MM.1S (cell line): ENCODE results near the gene ICAM1.

Source experiments
- DNase-seq: peaks from one replicate; pipeline ENCODE4 v3.0.0-alpha.2; 2015
- H2AFZ ChIP-seq: fragments of 300-600 bp; sonication (generic); 2 replicates; pipeline ENCODE4 v1.6.0; 2016; ENCODE audit warnings: antibody characterized with exemption, low read length
- H3F3A ChIP-seq: fragments of 300-600 bp; sonication (generic); 2 replicates; pipeline ENCODE4 v1.6.1; 2016; ENCODE audit warnings: mild to moderate bottlenecking, antibody characterized with exemption, low read length, moderate library complexity, mixed read lengths; ENCODE audit not compliant: insufficient read depth
- H3K27ac ChIP-seq: fragments of 300-600 bp; sonication (generic); 2 replicates; pipeline ENCODE4 v1.5.1; 2016; ENCODE audit warnings: mild to moderate bottlenecking, low read length
- H3K27me3 ChIP-seq: fragments of 300-600 bp; sonication (generic); replicated peaks from 2 replicates; pipeline ENCODE4 v1.6.0; 2016; ENCODE audit warnings: low read length; ENCODE audit not compliant: insufficient read depth
- H3K36me3 ChIP-seq: fragments of 300-600 bp; sonication (generic); replicated peaks from 2 replicates; pipeline ENCODE4 v1.6.1; 2016; ENCODE audit warnings: mild to moderate bottlenecking, low read length, mixed read lengths; ENCODE audit not compliant: insufficient read depth
- H3K4me1 ChIP-seq: fragments of 300-600 bp; sonication (generic); 2 replicates; pipeline ENCODE4 v1.6.1; 2016; ENCODE audit warnings: low read length, mixed read lengths
- H3K4me2 ChIP-seq: fragments of 300-600 bp; sonication (generic); 2 replicates; pipeline ENCODE4 v1.6.0; 2016; ENCODE audit warnings: low read depth, low read length
- H3K4me3 ChIP-seq: fragments of 300-600 bp; sonication (generic); 2 replicates; pipeline ENCODE4 v1.5.1; 2016; ENCODE audit warnings: low read length, mixed read lengths
- H3K79me2 ChIP-seq: fragments of 300-600 bp; sonication (generic); 2 replicates; pipeline ENCODE4 v1.6.1; 2016; ENCODE audit warnings: mixed run types, low read length, mixed read lengths
- H3K9ac ChIP-seq: fragments of 300-600 bp; sonication (generic); 2 replicates; pipeline ENCODE4 v1.6.1; 2016; ENCODE audit warnings: low read length, mixed read lengths
- H3K9me2 ChIP-seq: fragments of 300-600 bp; sonication (generic); replicated peaks from 2 replicates; pipeline ENCODE4 v1.6.1; 2016; ENCODE audit warnings: mild to moderate bottlenecking, low read length, mixed read lengths; ENCODE audit not compliant: insufficient read depth
- H3K9me3 ChIP-seq: fragments of 300-600 bp; sonication (generic); replicated peaks from 2 replicates; pipeline ENCODE4 v1.6.1; 2016; ENCODE audit warnings: mild to moderate bottlenecking, low read length, mixed read lengths; ENCODE audit not compliant: insufficient read depth
- H4K20me1 ChIP-seq: fragments of 300-600 bp; sonication (generic); 2 replicates; pipeline ENCODE4 v1.6.1; 2016; ENCODE audit warnings: mild to moderate bottlenecking, low read length, moderate library complexity, mixed read lengths; ENCODE audit not compliant: insufficient read depth
- CTCF ChIP-seq: fragments of 300-600 bp; sonication (generic); IDR thresholded peaks from 2 replicates; pipeline ENCODE4 v1.5.1; 2016; ENCODE audit warnings: antibody characterized with exemption, low read length, mixed read lengths
- EZH2 ChIP-seq: fragments of 300-600 bp; sonication (generic); optimal IDR thresholded peaks from 2 replicates; pipeline ENCODE3; 2017; ENCODE audit warnings: low read depth, mild to moderate bottlenecking, antibody characterized with exemption, low read length, mixed read lengths
- EZH2phosphoT487 ChIP-seq: fragments of 300-600 bp; sonication (generic); IDR thresholded peaks from 2 replicates; pipeline ENCODE4 v1.6.1; 2018; ENCODE audit warnings: antibody characterized with exemption, low read length

Gene ICAM1

DNA sequence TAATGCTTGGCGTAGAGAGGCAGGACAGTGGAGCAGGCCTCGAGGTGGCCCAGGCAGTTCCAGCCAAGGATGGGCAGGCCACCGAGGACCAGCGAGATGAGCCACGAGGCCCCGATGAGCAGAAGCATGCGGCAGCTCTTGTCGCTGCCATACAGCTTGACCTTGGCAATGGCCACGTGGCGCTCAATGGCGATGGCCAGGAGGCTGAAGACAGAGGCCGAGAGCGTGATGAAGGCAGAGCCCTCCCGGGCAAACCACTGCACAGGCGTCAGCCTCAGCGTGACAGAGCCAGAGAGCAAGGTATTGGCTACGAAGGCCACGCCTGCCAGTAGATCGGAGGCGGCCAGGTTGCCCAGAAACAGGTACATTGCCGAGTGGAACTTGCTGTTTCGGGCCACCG lies 46.6 kb upstream of the ICAM1 start:
- DNase-seq: no peak
- H3F3A ChIP-seq: peaks cover 38% of the 10 kb centered on the region
- H3K9me3 ChIP-seq: no peaks in the 10 kb centered on the region
- peaks cover 54% of the 10 kb centered on the region for H3K4me1 ChIP-seq
- H2AFZ ChIP-seq: no peak overlapping the region
- H3K79me2 ChIP-seq: peaks cover 69% of the 10 kb centered on the region
- no peak for TF ChIP-seq EZH2phosphoT487
- TF ChIP-seq CTCF: no peak
- TF ChIP-seq EZH2: no peak
- H3K4me3 ChIP-seq: no peak overlapping the region
- H3K27me3 ChIP-seq: no peaks in the 10 kb centered on the region
- H3K4me2 ChIP-seq: no peak overlapping the region
- H3K9me2 ChIP-seq: no peaks in the 10 kb centered on the region
- no peaks in the 10 kb centered on the region for H3K36me3 ChIP-seq
- no peaks in the 10 kb centered on the region for H4K20me1 ChIP-seq
- no peak overlapping the region for H3K27ac ChIP-seq
- no peak overlapping the region for H3K9ac ChIP-seq

GRCh38 chr19:10226021-10226375 lies 44.9 kb upstream of the ICAM1 start:
- Histone ChIP-seq H3K9ac (no peak overlapping the region), H3K4me3 (no peak overlapping the region), H4K20me1 (no peaks in the 10 kb centered on the region), H3K4me1 (peaks cover 50% of the 10 kb centered on the region), H3K36me3 (no peaks in the 10 kb centered on the region), H3K27ac (no peak overlapping the region), H3K27me3 (no peaks in the 10 kb centered on the region), H3F3A (peaks cover 35% of the 10 kb centered on the region), H3K79me2 (peaks cover 77% of the 10 kb centered on the region), H3K9me3 (no peaks in the 10 kb centered on the region), H3K9me2 (no peaks in the 10 kb centered on the region), H3K4me2 (no peak overlapping the region), H2AFZ (no peak overlapping the region)
- DNase-seq: no peak
- TF ChIP-seq EZH2 (no peak), CTCF (no peak), EZH2phosphoT487 (no peak)

GRCh38 chr19:10226376-10227025 lies 44.4 kb upstream of the ICAM1 start:
- Histone ChIP-seq H3F3A (peaks cover 31% of the 10 kb centered on the region), H3K4me1 (peaks cover 46% of the 10 kb centered on the region), H3K27me3 (no peaks in the 10 kb centered on the region), H3K4me2 (no peak overlapping the region), H3K4me3 (no peak overlapping the region), H3K9me3 (no peaks in the 10 kb centered on the region), H3K79me2 (peaks cover 74% of the 10 kb centered on the region), H3K9me2 (no peaks in the 10 kb centered on the region), H2AFZ (no peak overlapping the region), H3K9ac (no peak overlapping the region), H4K20me1 (no peaks in the 10 kb centered on the region), H3K36me3 (no peaks in the 10 kb centered on the region), H3K27ac (no peak overlapping the region)
- no peak for DNase-seq
- TF ChIP-seq CTCF (no peak), EZH2phosphoT487 (no peak), EZH2 (no peak)
